Astrocyte (in vitro differentiated cells and primary cell): ENCODE data around the gene DEFB108B. TPM values are rescaled to one million over a fixed set of nuclear protein-coding genes. Genes with fewer than 3 reads are reported as not detected.
A peak's percentile ranks its signal among the peaks of the same experiment; 100 is the strongest.
"Not testable (repeated sequence)": the region's sequence is repeated elsewhere in the genome, so short reads cannot be mapped to it uniquely, and the experiment has no call there.

ENCODE experiments used
- DNase-seq: peaks from one replicate; pipeline ENCODE4 v3.0.0-alpha.2; 2010; ENCODE audit warnings: low read depth
- FAIRE-seq: peaks from 2 replicates; lab custom pipeline; 2011; peaks lifted over from hg19 to GRCh38; lab: Jason Lieb, UNC
- H2AFZ ChIP-seq: 2 replicates; pipeline ENCODE4 v1.6.0; 2012; ENCODE audit warnings: low read depth, low read length, inconsistent platforms
- H3K27ac ChIP-seq: 2 replicates; pipeline ENCODE4 v1.5.1; 2011; ENCODE audit warnings: low read depth, low read length, inconsistent platforms
- H3K27me3 ChIP-seq: 2 replicates; pipeline ENCODE4 v1.6.0; 2011; ENCODE audit warnings: low read length, inconsistent platforms; ENCODE audit not compliant: insufficient read depth
- H3K36me3 ChIP-seq: 2 replicates; pipeline ENCODE4 v1.5.1; 2011; ENCODE audit warnings: low read length, inconsistent platforms; ENCODE audit not compliant: insufficient read depth
- H3K4me1 ChIP-seq: 2 replicates; pipeline ENCODE4 v1.5.1; 2011; ENCODE audit warnings: low read length, inconsistent platforms; ENCODE audit not compliant: insufficient read depth
- H3K4me2 ChIP-seq: 2 replicates; pipeline ENCODE4 v1.6.0; 2012; ENCODE audit warnings: low read length, inconsistent platforms
- H3K4me3 ChIP-seq: 2 replicates; pipeline ENCODE4 v1.5.1; 2011; ENCODE audit warnings: low read depth, mild to moderate bottlenecking, low read length, inconsistent platforms; ENCODE audit not compliant: insufficient read depth
- H3K79me2 ChIP-seq: 2 replicates; pipeline ENCODE4 v1.6.0; 2012; ENCODE audit warnings: mild to moderate bottlenecking, low read length, inconsistent platforms; ENCODE audit not compliant: insufficient read depth
- H3K9ac ChIP-seq: 2 replicates; pipeline ENCODE4 v1.6.0; 2012; ENCODE audit warnings: mild to moderate bottlenecking, low read length, inconsistent platforms
- H3K9me3 ChIP-seq: 2 replicates; pipeline ENCODE4 v1.5.1; 2012; ENCODE audit warnings: low read depth, mild to moderate bottlenecking, low read length, inconsistent platforms; ENCODE audit not compliant: insufficient read depth
- H4K20me1 ChIP-seq: 2 replicates; pipeline ENCODE4 v1.6.0; 2012; ENCODE audit warnings: low read length, inconsistent platforms; ENCODE audit not compliant: insufficient read depth
- H3K27ac Mint-ChIP-seq: one replicate; pipeline ENCODE4 v1.8.0; 2021; ENCODE audit warnings: mild to moderate bottlenecking, mixed read lengths; ENCODE audit not compliant: unreplicated experiment
- H3K27me3 Mint-ChIP-seq: one replicate; pipeline ENCODE4 v1.8.0; 2021; ENCODE audit warnings: low read depth, mixed read lengths; ENCODE audit not compliant: unreplicated experiment
- H3K36me3 Mint-ChIP-seq: one replicate; pipeline ENCODE4 v1.8.0; 2021; ENCODE audit warnings: low read depth, mixed read lengths; ENCODE audit not compliant: unreplicated experiment
- H3K4me1 Mint-ChIP-seq: one replicate; pipeline ENCODE4 v1.8.0; 2021; ENCODE audit warnings: low read depth, mixed read lengths; ENCODE audit not compliant: unreplicated experiment
- H3K4me3 Mint-ChIP-seq: one replicate; pipeline ENCODE4 v1.8.0; 2021; ENCODE audit warnings: mild to moderate bottlenecking, moderate library complexity, mixed read lengths; ENCODE audit not compliant: unreplicated experiment
- H3K9me3 Mint-ChIP-seq: one replicate; pipeline ENCODE4 v1.8.0; 2021; ENCODE audit warnings: mild to moderate bottlenecking, mixed read lengths; ENCODE audit not compliant: unreplicated experiment
- CTCF ChIP-seq: IDR thresholded peaks from 2 replicates; pipeline ENCODE4 v1.5.1; 2011; ENCODE audit warnings: low read depth, mild to moderate bottlenecking, inconsistent platforms, low read length, moderate library complexity; ENCODE audit not compliant: insufficient read depth
- total RNA-seq: library from RNA; stranded (reverse); gene quantifications from 2 replicates; pipeline ENCODE4 v1.2.1, GENCODE V29; 2021

The DEFB108B gene
- total RNA-seq, 1 donor from 2014 or later = not detected

DNA sequence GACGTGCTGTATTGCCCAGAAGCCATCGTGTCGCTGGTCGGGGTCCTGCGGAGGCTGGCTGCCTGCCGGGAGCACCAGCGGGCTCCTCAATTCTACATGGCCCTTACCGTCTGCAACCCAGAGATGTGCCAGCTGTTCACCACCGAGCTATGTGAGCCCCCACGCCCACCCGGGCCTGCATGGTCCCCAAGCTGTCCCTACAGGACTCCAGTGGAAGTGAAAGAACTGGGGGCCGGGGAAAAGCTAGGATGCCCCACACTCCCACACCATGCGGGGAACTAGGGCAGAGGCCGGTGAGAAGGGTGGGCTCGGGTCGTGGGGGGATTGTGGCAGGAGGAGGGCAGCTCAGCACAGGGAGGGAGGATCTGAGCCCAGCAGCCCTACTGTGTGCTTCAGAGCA is 37.0 kb upstream of the DEFB108B start:
- H3K4me3 ChIP-seq, H4K20me1 ChIP-seq, DNase-seq, H3K79me2 ChIP-seq, H3K9ac ChIP-seq, H3K27ac ChIP-seq, H2AFZ ChIP-seq, H3K4me1 ChIP-seq, H3K4me2 ChIP-seq, H3K36me3 ChIP-seq, H3K9me3 ChIP-seq, H3K9me3 Mint-ChIP-seq, H3K27ac Mint-ChIP-seq, FAIRE-seq, H3K27me3 ChIP-seq, H3K36me3 Mint-ChIP-seq, H3K4me3 Mint-ChIP-seq, H3K27me3 Mint-ChIP-seq: not testable (repeated sequence)
- H3K4me1 Mint-ChIP-seq = peaks cover 16% of the 10 kb centered on the region

DNA sequence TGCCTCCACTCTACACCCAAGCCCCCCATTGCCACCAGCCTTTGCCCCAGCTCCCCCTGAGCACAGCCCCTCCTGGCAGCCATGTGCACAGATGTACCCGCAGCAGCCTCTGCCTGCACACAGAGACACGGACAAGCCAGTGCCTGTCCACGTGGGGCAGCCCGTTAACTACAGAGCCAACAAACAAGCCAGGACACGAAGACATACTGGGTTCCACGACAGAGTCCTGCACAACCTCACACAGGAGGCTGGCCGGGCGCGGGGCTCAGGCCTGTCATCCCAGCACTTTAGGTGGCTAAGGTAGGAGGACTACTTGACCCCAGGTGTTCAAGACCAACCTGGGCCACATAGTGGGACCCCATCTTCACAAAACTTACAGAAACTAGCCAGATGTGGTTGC is 36.2 kb upstream of the DEFB108B start:
- not testable (repeated sequence) for H2AFZ ChIP-seq, H3K9me3 ChIP-seq, H3K27me3 ChIP-seq, H3K4me1 ChIP-seq, H3K4me2 ChIP-seq, H3K9me3 Mint-ChIP-seq, DNase-seq, H3K36me3 Mint-ChIP-seq, H3K79me2 ChIP-seq, H3K9ac ChIP-seq, H3K27ac ChIP-seq, H3K4me3 ChIP-seq, H3K27me3 Mint-ChIP-seq, H3K27ac Mint-ChIP-seq, FAIRE-seq, H3K36me3 ChIP-seq, H3K4me3 Mint-ChIP-seq, H4K20me1 ChIP-seq
- H3K4me1 Mint-ChIP-seq = peaks cover 16% of the 10 kb centered on the region

DNA sequence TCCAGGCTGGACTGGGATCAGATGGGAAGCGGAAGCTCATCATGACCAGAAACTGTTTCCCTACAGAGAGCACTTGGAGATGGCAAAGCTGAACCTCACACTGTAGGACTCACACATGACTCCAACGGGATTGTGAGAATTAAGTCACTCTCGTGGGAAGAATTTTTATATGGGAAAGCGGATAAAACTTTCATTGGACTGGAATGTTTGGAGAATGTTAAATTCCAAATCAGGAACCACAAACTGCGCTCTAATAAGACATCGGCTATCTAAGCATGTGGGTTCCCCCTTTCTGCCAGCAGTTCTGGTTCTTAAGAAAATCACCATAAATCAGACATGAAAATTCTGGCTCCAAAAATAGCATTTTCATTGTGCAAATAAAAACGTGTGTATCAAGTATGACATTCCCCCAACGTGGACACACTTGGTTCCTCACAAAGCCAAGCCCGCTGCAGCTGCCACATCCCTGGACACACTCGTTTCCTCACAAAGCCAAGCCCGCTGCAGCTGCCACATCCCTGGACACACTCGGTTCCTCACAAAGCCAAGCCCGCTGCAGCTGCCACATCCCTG is 33.4 kb upstream of the DEFB108B start:
- not testable (repeated sequence) for H3K79me2 ChIP-seq, FAIRE-seq, H3K27me3 ChIP-seq, H3K36me3 ChIP-seq, H3K27ac Mint-ChIP-seq, H3K9me3 ChIP-seq, H3K9ac ChIP-seq, H3K4me3 Mint-ChIP-seq, H3K9me3 Mint-ChIP-seq, H3K27ac ChIP-seq, H3K4me1 ChIP-seq, H4K20me1 ChIP-seq, H3K4me1 Mint-ChIP-seq, H2AFZ ChIP-seq, H3K36me3 Mint-ChIP-seq, H3K4me3 ChIP-seq, H3K27me3 Mint-ChIP-seq, H3K4me2 ChIP-seq
- DNase-seq = peak; percentile 23

GRCh38 chr11:71800335-71800953 is 32.6 kb upstream of the DEFB108B start:
- not testable (repeated sequence) for H3K4me1 ChIP-seq, H3K27me3 ChIP-seq, H3K4me1 Mint-ChIP-seq, H3K79me2 ChIP-seq, H3K27ac Mint-ChIP-seq, DNase-seq, H3K4me3 ChIP-seq, H3K4me2 ChIP-seq, H3K4me3 Mint-ChIP-seq, H3K9me3 Mint-ChIP-seq, H3K9ac ChIP-seq, H3K27ac ChIP-seq, H4K20me1 ChIP-seq, H3K36me3 ChIP-seq, FAIRE-seq, H2AFZ ChIP-seq, H3K27me3 Mint-ChIP-seq, H3K36me3 Mint-ChIP-seq, H3K9me3 ChIP-seq
- peak; percentile 49 for TF ChIP-seq CTCF

DNA sequence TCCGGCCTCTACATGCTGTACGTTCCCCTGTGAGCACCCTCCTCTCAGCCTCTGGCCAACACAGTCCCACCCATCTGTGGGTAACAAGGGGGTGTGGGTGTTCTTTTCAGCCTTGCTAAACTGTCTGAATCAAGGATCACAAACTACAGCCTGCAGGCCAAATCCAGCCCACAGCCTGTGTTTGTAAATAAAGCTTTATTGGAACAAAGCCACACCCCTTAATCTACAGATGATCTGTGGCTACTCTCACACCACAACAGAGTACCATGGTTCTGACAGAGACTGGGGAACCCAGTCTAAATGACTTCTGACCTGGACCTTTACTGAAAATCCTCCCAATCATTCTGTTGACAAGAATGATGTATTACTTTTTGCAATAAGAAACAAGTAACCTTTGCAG is 32.0 kb upstream of the DEFB108B start:
- not testable (repeated sequence) for H3K27me3 Mint-ChIP-seq, H4K20me1 ChIP-seq, H2AFZ ChIP-seq, H3K36me3 Mint-ChIP-seq, H3K4me1 ChIP-seq, H3K4me3 ChIP-seq, H3K4me3 Mint-ChIP-seq, H3K79me2 ChIP-seq, H3K4me2 ChIP-seq, H3K9me3 ChIP-seq, H3K27ac ChIP-seq, H3K27ac Mint-ChIP-seq, H3K27me3 ChIP-seq, H3K4me1 Mint-ChIP-seq, FAIRE-seq, H3K9me3 Mint-ChIP-seq, DNase-seq, H3K36me3 ChIP-seq, H3K9ac ChIP-seq
